Measurements from ENCODE around the gene CALM1.

DNA sequence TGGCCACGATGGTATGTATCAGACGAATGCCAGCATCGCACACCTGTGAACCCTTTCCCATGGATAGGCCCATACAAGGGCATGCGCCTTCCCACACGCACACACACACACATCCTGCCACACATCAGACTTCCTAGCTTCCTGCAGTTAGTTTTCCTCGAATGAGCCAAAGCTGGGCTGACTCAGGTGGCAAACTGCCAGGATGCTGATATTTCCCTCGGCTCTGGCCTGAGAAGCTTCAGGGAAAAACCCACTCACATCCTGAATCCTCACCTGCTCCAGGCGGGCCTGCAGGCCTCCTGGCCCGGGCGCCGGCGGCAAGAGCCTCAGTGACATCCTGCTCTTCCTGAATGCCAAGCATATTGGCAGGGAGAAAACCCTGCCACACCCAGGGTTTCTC, 22.4 kb downstream of the CALM1 start:
- TF ChIP-seq POLR2A (IDR thresholded peaks at IDR 0.05; ENCODE audit: low read depth, low read length): no peak
- TF ChIP-seq POLR2AphosphoS5 (IDR thresholded peaks at IDR 0.05; ENCODE audit: low read depth, low read length): no peak

All from GM12892 (cell line).